AG10803 (cell line): ENCODE measurements around the gene RHOT2.
A peak's percentile ranks its signal among the peaks of the same experiment; 100 is the strongest.

Experiments
- DNase-seq: peaks from one replicate; pipeline ENCODE4 v3.0.0; 2010; ENCODE audit warnings: low read depth
- H3K4me3 ChIP-seq: 2 replicates; pipeline ENCODE4 v1.5.1; 2011; ENCODE audit warnings: mild to moderate bottlenecking, low read length, control low read depth
- TF ChIP-seq, protein P1 (sequence below): conservative IDR thresholded peaks from 2 replicates; pipeline ENCODE4 v1.5.1; 2011; ENCODE audit warnings: mild to moderate bottlenecking, low read length, control low read depth, inconsistent platforms

Gene RHOT2

DNA sequence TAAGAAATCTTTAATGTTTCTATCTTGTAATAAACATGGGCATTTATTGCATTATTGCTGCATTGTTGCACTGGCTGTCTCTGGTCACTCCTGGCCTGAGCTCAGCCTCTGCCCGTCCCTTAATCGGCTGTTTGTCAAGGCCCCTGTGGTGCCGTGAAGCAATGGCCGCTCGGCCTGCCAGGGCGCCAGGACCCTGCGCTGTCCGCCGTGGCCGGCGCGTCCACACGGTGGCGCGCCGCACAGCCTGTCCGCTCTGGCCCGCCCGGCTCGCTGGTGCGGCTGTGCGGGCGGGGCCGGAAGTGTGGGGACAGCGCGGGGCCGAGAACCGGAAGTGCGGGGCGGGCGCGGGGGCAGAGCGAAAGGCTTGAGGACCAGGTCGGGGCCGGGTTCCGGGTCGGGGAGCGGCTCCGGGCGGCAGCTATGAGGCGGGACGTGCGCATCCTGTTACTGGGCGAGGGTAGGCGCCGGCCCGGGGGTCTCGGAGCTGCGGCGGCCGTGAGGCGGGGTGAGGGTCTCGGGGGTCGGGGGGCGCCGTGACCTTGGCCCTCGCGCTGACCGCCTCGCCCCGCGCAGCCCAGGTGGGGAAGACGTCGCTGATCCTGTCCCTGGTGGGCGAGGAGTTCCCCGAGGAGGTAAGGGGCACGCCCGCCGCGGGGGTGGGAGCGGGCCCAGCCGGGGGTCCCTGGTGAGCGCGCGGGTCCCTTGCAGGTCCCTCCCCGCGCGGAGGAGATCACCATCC, at the start of gene RHOT2:
Gene RHOT2, plus strand, starts transcription at position 353 of the 739 bp plus-strand sequence. Its CDS starts 68 bp downstream, at position 421.
- H3K4me3 ChIP-seq = peak within 1 kb of the TSS; percentile 74
- TF ChIP-seq, protein P1, sequence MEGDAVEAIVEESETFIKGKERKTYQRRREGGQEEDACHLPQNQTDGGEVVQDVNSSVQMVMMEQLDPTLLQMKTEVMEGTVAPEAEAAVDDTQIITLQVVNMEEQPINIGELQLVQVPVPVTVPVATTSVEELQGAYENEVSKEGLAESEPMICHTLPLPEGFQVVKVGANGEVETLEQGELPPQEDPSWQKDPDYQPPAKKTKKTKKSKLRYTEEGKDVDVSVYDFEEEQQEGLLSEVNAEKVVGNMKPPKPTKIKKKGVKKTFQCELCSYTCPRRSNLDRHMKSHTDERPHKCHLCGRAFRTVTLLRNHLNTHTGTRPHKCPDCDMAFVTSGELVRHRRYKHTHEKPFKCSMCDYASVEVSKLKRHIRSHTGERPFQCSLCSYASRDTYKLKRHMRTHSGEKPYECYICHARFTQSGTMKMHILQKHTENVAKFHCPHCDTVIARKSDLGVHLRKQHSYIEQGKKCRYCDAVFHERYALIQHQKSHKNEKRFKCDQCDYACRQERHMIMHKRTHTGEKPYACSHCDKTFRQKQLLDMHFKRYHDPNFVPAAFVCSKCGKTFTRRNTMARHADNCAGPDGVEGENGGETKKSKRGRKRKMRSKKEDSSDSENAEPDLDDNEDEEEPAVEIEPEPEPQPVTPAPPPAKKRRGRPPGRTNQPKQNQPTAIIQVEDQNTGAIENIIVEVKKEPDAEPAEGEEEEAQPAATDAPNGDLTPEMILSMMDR = peak; percentile 49
- peak; percentile 87 for DNase-seq

DNA sequence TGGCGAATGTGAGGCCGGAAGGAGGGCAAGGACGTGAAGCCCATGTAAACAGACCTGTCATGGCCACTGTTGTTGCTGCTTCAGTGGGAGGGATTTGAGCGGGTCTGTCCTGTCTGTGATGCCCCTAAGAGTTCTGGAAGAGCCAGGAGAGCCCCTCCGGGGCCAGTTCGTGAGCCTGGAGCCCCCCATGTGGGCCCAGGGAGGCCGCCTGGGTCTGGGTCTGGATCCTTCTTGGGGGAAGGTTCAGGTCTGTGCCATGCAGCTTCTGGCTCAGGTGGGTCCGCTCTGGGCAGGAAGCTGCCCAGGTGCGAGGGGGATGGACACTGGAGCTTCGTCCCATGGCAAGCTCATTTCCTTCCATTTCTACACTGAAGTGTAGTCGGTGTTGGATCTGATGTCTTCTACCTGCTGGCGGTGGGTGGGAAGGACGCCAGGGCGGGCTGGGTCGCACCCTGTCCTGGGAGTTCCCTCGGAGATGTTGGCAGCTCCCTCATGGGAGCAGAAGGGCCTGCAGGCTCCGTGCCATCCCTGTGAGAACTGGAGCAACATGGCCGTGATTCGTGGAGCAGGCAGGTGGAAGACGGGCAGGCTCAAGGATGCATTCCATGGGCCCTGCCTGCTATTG, 48.3 kb upstream of the RHOT2 start:
- DNase-seq = no peak
- H3K4me3 ChIP-seq = no peak overlapping the region
- TF ChIP-seq, protein P1 = no peak

DNA sequence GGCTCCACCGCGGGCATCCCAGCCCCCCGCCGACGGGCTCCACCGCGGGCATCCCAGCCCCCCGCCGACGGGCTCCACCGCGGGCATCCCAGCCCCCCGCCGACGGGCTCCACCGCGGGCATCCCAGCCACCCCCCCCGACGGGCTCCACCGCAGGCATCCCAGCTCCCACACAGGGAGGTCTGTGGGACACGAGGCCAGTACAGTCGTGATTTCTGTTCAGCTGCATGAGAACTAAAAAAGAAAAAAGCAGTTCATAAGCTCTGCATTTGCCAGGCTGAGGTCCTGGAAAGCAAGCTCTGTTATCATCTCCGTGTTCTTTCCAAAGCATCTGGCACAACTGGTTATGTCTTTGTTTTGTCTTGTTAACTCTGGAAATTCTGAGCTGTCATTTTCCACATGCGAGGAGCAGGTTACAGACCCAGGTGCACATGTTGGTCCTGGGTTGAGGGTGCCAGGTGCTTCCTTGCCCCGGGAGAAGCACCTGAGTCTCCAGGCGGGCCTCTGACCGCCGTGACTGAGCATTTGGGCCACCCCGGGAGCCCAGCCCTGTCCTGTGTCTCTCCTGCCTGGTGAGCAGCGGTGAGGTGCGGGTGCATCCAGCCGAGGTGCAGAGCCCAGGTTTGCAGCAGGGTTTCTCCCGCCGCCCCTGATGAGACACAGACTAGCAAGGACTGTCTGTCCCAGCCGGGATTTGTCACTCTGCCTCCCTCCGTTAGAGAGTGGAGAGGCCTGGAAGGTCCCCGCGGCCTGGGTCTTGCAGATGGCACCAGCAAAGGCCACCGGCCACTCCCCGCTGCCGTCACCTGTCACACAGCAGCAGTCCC, 47.0 kb upstream of the RHOT2 start:
- TF ChIP-seq, protein P1 = no peak
- no peak overlapping the region for H3K4me3 ChIP-seq
- no peak for DNase-seq

DNA sequence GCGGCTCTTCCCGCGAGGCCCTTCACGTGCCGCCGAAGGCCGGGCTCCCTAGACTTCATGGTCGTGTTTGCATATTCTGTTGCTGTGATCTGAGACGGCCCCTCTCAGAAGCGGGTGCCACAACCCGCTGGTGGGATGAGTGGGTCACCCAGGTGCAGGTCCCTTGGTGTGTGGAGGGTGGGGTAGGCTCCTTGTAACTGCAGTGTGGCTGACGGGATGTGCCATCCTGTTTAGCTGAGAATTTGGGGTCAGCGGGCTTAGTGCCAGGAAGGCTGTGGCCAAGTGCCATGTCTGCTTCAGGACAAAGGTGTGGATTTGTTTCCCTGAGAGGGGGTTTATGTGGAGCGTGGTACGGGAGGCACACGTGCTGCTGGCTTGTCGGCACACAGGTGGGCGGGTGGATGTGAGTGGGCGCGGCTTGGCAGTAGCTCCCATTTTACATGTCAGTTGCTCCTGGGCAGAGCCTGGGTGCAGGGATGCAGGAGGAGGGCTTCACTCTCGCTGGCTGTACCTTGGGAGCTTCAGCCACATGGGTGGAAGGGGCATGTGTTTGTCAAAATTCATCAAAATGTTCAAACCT, 46.3 kb upstream of the RHOT2 start:
- TF ChIP-seq, protein P1 = no peak
- H3K4me3 ChIP-seq = no peak overlapping the region
- no peak for DNase-seq

DNA sequence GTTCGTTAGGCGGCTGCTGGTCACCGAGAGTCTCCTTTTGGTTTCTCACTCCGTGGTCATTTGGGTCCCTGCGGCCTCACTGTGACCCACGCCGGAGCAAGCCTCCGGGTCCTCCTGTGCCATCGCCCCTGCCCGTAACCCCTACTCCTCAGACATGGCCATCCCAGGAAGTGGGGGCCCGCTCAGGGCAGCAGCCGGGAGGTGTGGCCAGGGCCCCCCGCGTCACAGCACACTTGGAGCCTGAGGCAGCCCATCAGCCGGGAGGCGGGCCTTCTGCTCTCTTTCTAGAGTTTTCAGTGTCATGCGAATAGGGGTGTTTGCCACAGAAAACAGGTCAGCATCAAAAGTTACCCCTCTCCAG, 45.0 kb upstream of the RHOT2 start:
- TF ChIP-seq, protein P1 = no peak
- no peak overlapping the region for H3K4me3 ChIP-seq
- no peak for DNase-seq

DNA sequence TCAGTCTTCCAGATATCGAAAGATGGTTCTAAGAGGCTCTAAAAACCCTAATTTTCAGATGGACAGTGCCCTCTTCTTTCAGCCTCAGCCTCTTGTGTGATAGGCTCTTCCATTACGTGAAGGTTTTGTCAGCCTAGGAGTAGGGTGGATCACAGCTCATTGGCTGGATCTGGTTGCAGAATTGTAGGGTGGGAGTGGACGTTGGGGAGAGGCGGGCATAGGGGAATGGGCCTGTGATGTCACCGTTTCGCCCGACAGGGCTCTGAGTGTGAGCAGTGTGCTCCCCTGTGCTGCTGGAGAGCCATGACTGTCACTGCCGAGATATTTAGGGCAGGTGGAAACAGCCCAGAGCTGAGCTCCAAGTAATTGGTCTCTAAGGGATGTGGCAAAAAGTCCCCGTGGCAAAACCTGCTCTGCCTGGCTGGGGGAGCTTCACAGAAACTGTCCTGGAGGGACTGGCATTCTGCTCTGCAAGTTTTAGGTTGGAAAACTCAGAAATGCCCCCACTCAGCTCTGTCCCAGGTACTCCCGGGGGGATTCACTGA, 43.3 kb upstream of the RHOT2 start:
- no peak overlapping the region for H3K4me3 ChIP-seq
- no peak for DNase-seq
- TF ChIP-seq, protein P1 = no peak
